ENCODE results near the gene CARM1.
"Not testable (repeated sequence)": the region's sequence is repeated elsewhere in the genome, so short reads cannot be mapped to it uniquely, and the experiment has no call there.

Gene CARM1

DNA sequence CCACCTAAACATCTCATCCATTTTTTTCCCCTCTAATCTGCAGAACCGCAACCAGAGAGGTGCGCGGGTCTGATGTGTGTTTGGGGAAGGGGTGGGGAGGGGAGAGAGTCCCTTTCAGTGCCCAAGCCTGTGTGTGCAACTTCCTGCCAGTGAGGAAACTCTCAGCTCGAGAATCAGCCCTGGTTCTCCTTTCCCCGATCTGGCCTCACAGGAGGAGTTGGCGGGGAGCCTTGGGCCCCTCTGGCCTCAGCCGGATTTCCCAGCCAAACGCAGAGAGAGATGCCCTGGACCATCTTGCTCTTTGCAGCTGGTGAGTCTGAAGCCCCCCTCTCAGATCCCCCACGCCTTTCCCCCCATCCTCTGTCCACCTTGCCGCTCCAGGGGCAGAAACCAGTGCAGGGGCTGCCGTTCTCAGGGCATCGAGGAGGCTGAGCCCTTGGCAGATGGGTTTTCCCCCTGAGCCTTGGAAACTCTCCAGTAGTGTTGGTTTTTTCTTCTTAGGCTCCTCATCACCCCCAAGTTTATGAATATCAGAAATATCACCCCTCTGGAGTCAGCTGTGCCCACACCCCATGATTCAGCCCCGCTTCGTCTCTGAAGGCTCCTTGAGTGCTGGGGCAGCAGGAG is 23.0 kb upstream of the CARM1 start, which contains the start of gene C19orf38:
Gene C19orf38, plus strand, starts transcription at position 186 of the 627 bp plus-strand sequence. Its CDS starts 94 bp downstream, at position 280.
- DNase-seq, result no peak

DNA sequence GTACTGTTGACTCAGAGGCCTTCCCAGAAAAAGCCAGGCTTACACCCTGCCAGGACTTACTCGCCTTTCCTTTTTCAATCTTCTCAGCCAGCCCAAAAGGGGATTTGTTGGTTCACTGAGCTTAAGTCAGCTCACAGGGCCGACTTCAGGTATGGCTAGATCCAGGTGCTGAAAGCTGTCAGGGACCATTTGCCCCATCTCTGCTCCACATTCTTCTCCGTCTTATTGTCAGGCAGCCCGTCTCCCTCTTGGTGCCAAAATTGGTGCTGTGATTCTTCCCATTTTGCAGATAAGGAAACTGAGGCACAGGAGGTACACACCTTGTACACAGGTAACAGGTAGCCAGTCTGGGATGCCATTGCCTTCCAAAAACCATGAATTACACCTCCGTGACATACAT is 20.7 kb upstream of the CARM1 start:
- no peak for DNase-seq

DNA sequence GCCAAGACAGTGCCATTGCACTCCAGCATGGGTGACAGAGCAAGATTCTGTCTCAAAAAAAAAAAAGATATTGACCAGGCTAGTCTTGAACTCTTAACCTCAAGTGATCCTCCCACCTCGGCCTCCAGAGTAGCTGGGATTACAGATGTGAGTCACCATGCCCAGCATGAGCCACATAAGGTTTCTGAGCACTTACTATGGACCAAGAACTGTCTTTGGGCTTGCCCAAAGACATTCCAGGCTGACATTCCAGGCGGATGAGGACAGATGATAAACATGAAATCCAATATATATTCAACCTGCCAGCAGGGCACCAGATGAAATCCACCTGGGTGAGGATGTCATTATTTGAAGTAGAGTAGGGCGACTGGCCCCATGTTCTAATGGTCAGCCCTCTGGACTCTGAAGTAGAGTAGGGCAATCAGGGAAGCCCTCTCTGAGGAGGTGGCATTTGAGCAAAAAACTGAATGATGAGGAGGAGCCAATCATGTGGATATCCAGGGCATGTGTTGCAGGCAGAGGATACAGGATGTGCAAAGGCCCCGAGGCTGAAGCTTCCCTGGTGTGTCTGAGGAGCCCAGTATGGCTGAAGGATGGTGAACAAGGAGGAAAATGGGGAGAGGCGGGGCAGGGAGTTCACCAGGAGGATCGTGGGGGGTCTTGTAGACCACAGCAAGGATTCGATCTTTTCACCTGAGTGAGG is 19.1 kb upstream of the CARM1 start:
- no peak for DNase-seq

DNA sequence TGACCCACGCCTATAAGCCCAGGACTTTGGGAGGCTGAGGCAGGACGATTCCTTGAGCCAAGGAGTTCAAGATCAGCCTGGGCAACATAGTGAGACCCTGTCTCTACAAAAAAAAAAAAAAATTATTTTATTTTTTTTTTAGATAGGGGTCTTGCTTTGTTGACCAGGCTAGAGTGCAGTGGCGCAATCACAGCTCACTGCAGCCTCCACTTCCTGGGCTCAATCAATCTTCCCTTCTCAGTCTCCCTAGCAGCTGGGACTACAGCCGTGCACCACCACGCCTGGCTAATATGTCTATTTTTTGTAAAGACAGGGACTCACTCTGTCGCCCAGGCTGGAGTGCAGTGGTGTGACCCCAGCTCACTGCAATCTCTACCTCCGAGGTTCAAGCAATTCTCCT is 18.4 kb upstream of the CARM1 start:
- DNase-seq, result no peak

DNA sequence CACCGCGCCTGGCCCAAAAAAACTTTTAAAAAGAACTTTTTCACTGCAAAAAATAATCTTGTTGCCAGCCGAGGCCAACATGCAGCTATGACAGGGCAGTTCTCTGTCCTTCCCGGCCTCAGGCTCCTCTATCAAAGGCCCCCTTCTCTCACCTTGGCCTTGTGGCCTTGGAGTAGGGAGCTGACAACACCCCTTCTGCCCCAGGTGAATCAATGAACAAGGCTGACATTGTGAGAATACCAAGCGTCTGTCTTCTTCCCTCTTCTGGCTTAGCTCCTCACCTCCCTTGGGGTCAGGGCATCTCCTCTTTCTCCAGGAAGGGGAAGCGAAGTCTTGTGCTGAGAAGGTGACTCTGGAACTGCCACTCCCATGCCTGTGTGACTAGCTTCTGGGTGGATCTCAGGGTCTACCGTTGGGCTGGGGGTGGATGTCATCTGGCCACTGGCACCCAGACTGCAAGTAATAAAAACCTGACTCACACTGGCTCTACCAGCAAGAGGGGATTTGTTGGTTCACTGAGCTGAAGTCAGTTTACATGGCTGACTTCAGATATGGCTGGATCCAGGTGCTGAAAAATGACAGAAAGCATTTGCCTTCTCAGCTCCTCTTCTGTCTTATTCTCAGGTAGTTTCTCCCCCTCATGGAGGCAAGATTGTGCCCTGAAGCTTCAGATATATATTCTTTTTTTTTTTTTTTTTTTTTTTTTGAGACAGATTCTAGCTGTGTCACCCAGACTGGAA is 16.8 kb upstream of the CARM1 start:
- DNase-seq, result no peak

DNA sequence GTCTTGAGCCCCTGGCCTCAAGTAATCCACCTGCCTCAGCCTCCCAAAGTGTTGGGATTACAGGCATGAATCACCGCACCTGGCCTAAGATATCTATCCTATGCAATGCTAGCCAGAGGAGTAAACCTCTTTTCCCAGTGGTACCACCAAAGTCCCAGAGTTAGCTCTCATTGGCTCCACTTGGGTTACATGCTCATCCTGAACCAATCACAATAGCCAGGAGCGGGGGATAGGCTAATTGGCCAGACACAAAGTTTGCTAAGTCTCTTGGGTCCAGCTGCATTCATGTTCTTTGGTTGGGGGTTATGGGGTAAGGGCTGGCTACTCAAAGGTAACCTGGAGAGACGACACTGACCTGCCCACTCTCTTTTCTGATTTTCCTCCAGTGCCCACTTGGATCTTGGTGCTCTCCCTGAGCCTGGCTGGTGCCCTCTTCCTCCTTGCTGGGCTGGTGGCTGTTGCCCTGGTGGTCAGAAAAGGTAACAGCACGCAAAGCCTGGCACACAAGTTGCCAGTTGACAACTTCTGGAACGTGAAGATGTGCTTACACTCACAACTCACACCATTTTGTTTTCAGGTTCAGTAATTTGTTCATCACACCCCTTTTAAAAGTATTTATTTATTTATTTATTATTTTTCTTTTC is 15.4 kb upstream of the CARM1 start:
- no peak for DNase-seq

DNA sequence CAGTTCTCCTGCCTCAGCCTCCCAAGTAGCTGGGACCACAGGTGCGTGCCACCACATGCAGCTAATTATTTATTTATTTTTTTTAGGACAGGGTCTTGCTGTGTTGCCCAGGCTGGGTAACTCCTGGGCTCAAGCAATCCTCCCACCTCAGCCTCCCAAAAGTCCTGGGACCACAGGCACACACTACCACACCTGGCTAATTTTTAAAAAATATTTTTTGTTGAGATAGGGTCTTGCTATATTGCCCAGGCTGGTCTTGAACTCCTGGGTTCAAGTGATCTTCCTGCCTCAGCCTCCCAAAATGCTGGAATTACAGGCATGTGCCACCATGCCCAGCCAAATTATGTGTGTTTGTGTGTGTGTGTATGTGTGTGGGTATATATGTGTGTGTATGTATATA is 14.5 kb upstream of the CARM1 start:
- not testable (repeated sequence) for DNase-seq

DNA sequence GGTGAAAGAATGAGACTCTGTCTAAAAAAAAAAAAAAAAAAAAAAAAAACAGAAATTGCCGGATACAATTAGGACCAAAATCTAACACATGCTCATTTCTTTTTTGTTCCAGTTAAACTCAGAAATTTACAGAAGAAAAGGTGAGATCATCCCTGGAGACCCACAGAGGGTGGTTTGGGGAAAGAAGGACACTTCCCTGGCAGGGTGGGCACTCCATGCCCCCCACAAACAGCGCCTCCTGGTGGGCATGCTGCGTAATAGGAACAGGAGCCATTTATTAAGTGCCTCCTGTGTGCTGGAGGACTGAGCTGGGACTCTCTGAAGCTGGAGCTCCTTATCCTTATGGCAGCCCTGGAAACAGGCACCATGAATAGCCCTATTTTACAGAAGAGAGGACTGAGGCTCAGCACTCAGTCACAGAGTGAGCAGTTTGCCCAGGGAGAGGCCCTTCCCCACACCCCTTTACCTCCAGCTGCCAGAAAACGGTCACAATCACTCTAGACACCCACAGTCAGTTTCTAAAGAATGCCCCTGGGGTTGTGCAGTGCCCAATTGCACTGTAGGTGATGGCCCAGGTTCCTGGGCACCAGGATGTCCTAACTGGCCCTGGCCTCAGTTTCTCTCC is 13.0 kb upstream of the CARM1 start:
- DNase-seq, result peak; percentile 17

DNA sequence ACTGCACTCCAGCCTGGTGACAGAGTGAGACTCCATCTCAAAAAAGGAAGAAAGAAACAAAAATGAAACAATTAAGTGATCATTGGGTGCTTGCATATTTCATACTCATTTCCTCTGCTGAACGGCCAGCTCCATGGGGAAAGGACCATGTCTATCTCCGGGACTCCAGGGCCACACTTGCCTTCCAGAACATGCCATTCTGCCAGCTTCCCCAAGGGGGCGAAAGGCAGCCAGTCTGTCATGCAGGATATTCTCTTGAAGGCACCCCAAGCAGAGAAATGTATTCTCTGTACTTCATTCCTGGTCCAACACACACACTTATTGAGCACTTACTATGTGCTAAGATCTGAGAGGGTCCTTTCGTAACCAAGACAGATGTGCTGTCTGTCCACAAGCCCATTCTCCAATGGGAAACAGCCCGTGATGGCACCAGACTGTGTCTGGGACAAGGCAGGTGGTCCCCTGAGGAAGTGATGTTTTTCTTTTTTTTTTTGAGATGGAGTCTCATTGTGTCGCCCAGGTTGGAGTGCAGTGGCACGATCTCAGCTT is 10.2 kb upstream of the CARM1 start:
- DNase-seq, result no peak

DNA sequence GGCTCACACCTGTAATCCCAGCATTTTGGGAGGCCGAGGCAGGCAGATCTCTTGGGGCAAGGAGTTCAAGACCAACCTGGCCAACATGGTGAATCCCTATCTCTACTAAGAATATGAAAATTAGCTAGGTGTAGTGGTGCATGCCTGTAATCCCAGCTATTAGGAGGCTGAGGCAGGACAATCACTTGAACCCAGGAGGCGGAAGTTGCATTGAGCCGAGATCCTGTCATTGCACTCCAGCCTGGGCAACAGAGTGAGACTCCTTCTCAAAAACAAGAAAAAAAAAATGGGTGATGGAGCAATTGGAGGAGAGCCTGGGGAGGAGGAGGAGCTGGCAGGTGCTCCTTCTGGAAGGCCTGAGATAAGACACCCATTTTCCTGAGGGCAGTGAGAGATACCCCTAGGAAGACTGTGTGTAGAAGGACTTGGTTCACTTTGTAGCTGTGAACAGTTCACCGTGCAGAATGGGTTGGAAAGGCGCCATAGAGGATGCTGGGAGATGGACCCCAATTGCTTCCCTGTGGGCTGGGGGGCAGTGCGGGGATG is 8.7 kb upstream of the CARM1 start:
- DNase-seq, result no peak

DNA sequence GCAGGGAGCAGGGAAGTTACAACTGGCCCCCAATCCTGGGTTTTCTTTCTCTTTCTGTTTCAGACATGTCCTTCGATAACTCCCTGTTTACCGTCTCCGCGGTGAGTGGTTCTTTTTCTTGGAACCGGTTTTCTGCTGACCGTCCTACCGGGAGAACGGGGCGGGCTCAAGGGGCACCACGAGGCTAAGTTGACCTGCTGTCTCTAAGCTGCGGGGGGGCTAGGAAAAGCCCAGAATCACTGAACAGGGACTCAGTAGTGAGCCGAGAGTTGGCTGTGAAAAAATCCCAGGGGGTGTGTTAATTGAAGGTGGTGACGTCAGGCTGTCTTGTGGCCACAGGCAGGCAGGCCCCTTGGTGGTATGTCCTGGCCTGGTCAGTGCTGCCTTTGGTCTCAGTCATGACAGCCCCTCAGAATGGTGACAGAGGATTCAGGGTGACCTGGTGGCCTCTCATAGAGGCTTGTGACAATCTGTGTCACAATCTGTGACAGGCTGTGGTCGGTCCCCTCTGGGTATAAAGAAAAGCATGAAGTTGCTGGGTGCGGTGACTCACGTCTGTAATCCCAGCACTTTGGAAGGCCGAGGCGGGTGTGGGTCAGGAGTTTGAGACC is 8.1 kb upstream of the CARM1 start:
- DNase-seq, result no peak

DNA sequence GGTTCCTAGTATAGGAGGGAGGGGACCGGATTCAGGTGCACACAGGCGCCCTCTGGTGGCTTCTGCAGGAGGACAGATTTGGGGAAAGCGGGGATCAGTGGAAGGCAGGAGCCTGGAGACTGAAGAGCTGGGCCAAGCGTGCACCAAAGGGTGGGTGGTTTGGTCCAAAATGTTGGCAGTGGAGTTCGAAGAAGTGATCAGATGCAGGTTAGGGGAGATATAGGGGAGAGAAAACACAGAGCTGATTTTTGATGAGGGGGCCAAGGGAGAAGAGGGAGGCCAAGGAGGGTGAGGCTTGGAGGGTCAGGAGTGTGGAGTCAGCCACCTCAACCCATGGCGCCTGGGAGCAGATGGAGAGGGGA is 6.8 kb upstream of the CARM1 start:
- peak; percentile 74 for DNase-seq

DNA sequence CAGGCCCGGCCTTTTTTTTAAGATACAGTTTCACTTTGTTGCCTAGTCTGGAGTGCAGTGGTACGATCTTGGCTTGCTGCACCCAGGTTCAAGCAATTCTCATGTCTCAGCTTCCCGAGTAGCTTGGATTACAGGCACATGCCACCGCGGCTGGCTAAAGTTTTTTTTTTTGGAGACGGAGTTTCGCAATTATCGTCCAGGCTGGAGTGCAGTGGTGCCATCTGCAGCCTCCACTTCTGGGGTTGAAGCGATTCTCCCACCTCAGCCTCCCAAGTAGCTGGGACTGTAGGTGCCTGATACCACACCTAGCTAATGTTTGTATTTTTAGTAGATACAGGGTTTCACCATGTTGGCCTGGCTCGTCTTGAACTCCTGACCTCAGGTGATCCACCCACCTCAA is 4.9 kb upstream of the CARM1 start:
- no peak for DNase-seq

DNA sequence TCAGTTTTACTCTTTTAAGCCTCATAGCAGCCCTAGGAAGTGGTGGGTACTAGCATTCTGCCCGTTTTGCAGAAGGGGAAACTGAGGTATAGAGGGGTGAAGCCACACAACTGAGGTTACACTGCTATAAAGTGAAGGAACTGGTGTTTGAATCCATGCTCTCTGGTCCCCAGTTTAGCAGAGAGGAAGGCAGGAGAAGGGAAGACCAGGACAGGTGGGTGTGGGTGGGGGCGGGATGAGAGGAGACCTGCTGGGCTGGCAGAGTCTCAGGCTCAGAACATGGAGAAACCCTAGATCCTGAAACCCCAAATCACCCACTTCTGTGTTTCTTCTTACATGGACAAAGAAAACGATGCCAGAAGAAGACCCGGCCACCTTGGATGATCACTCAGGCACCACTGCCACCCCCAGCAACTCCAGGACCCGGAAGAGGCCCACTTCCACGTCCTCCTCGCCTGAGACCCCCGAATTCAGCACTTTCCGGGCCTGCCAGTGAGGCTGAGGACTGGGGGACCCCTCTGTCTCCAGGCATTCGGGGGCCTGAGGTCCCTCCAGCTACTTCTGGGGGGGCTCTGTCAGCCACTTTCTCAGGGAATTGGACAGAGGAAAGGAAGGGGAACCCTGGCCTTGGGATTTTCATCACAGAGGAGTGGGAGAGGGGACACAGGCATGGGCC is 2.3 kb upstream of the CARM1 start:
- DNase-seq, result no peak

DNA sequence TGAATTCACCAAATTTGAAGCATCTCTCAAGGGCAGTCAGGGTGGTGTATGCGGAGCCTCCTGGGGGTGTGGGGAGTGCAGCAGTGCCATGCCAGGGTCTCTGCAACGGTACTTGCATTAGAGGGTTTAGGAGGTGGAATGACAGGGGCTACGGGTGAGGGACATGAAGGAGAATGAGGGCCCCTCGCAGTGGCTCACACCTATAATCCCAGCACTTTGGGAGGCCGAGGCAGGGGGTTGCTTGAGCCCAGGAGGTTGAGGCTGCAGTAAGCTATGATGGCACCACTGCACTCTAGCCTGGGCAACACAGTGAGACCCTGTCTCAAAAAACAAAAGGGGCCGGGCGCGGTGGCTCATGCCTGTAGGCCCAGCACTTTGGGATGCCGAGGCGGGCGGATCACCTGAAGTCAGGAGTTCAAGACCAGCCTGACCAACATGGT is 1.5 kb upstream of the CARM1 start:
- not testable (repeated sequence) for DNase-seq

DNA sequence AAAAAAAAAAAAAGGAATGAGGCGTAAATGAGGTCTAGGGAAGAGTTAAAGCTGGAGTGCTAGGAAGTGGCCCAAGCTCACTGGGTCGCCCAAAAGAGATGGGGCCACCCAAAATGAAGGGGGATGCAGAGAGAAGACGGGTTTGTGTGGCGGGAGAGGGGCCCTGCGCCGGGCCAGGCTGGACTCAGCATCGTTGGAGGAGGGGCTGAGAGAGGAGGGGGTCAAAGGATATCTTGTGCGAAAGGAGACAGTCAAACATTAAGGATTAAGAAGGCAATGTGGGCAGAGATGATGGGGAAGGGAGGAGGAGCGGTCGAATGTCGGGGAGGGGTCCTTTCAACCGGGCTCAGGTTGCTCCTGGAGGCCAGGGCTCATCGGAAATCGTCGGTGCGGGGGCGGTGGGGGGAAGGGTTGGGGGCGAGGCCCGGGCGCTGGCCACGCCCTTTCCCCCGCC is 825 bp upstream of the CARM1 start:
- DNase-seq, result no peak

DNA sequence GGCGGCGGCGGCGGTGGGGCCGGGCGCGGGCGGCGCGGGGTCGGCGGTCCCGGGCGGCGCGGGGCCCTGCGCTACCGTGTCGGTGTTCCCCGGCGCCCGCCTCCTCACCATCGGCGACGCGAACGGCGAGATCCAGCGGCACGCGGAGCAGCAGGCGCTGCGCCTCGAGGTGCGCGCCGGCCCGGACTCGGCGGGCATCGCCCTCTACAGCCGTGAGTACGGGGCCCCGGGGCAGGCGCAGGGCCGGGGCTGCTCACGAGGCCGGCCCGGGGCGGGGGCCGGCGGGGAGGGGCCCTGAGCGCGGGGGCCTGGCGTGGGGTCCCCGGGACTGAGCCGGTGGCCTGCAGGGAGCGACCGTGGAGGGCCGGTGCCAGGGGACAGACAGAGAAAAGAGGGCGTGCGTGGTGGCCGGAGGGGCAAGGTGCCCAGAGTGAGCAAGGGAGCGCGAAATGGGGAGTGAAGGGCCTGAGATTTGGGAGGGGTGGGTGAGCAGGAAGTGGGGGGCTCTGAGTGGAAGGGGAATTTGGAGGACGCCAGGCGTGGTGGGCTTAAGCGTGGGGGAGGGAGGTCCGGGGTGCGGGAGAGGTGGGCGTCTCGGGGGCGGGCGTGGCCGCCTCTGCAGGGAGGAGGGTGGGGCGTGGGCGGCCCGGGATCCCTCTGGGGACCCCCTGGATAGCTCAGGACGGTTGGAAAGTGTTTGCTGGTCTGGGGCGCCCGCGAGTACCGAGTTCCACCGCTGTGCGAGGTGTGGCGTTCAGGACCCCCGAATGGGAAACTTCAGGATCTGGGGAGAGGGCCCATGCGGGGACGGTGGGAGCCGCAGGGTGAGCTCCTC is 575 bp downstream of the CARM1 start:
- DNase-seq, result peak; percentile 34

DNA sequence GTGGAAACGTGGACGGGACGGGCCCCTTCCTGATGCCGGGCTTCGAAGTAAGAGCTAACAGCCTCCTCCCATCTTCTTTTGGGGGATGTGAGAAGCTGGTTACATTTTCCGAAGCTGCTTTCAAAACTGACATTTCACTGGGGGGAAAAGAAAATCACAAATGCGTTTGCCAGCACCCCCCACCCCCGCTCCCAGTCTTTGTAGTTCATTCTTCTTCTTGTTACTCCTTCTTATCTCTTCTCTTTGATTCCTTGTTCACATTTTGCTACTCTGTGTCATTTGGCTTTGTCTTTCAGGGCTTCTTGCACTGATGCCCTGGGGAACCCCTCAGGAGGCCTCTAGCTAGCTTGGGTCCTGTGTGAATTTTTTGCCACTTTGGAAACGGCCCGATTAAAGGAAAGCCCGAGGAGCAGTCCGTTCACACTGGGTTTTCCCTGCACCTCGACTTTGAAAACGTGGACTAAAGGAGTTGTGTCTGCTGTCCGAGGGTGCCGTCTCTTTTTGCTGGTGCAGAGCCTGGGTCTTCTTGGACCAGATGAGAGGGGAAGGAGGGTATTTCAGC is 1.3 kb downstream of the CARM1 start:
- no peak for DNase-seq

DNA sequence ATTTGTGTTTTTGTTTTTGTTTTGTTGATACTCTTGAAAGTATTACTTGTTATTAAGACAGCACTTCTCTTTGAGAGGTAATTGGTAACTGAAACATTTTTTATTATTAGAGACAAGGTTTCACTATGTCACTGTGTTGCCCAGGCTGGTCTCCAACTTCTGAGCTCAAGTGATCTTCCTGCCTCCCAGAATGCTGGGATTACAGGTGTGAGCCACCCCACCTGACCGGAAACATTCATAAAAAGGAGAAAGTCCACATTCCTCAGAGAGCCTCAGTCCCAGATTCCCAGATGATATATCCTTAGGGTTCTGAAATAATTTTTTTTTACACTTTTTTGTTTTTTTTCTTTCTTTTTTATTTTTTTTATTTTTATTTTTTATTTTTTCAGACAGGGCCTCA is 2.7 kb downstream of the CARM1 start:
- DNase-seq, result no peak

All from effector CD4-positive, alpha-beta T cell (primary cell).